ENCODE data around the gene VSTM4. TPM values are rescaled to one million over a fixed set of nuclear protein-coding genes. Genes with fewer than 3 reads are reported as not detected.

VSTM4 gene
- total and polyA plus RNA-seq, 2 experiments from 2014 or later = 0.21 to 0.66 TPM

GRCh38 chr10:49107887-49108267 lies 7.4 kb downstream of the VSTM4 start (continued):
- TF ChIP-seq CTCF (conservative IDR thresholded peaks at IDR 0.05; ENCODE audit: low read depth in 2 of 2) (no peak), CREB1 (CRISPR knock-in tag; IDR thresholded peaks at IDR 0.05; ENCODE audit: low read depth) (no peak), EZH2 (IDR thresholded peaks at IDR 0.05; ENCODE audit: low read depth, unreplicated experiment) (no peak), ETS1 (IDR thresholded peaks at IDR 0.05) (no peak), ZNF114 (CRISPR knock-in tag; IDR thresholded peaks at IDR 0.05) (no peak), REST (IDR thresholded peaks at IDR 0.05; ENCODE audit: unreplicated experiment) (no peak), STAT1 (IDR thresholded peaks at IDR 0.05; ENCODE audit: unreplicated experiment) (no peak)

- no peak overlapping the region for H3K4me2 ChIP-seq
- peaks cover 8% of the 10 kb centered on the region for H3K4me1 Mint-ChIP-seq
Observed at GRCh38 chr10:49107111-49107886, 8.0 kb downstream of the VSTM4 start.

More at GRCh38 chr10:49107111-49107886, 8.0 kb downstream of the VSTM4 start:
- no peak overlapping the region for H3K4me3 Mint-ChIP-seq
- H3K36me3 Mint-ChIP-seq (ENCODE audit: low read depth) = no peaks in the 10 kb centered on the region; the same call in 2 of the 3 replicates
- Histone ChIP-seq H3K4me3 (no peak overlapping the region), H3K4me1 (ENCODE audit: insufficient read depth) (no peaks in the 10 kb centered on the region), H2AFZ (no peak overlapping the region), H3K79me2 (replicated peaks; ENCODE audit: insufficient read depth) (no peaks in the 10 kb centered on the region), H3K36me3 (ENCODE audit: insufficient read depth) (no peaks in the 10 kb centered on the region), H3K27me3 (ENCODE audit: insufficient read depth) (no peaks in the 10 kb centered on the region), H4K20me1 (replicated peaks; ENCODE audit: insufficient read depth) (no peaks in the 10 kb centered on the region), H3K9me2 (ENCODE audit: insufficient read depth) (no peaks in the 10 kb centered on the region), H3F3A (replicated peaks; ENCODE audit: low read depth) (no peaks in the 10 kb centered on the region), H3K27ac (ENCODE audit: low read depth) (no peak overlapping the region)
- no peak for TF ChIP-seq ETS1 (IDR thresholded peaks at IDR 0.05)
- TF ChIP-seq CTCF (conservative IDR thresholded peaks at IDR 0.05; ENCODE audit: low read depth in 2 of 2) = peak in 1 of 2 experiments; percentile 24; a peak in 1 of 4 replicates
- TF ChIP-seq REST (IDR thresholded peaks at IDR 0.05; ENCODE audit: unreplicated experiment) = no peak
- no peak for TF ChIP-seq CREB1 (CRISPR knock-in tag; IDR thresholded peaks at IDR 0.05; ENCODE audit: low read depth)
- no peak for ATAC-seq
- H3K9me3 Mint-ChIP-seq = no peaks in the 10 kb centered on the region
- no peak overlapping the region for H3K27ac Mint-ChIP-seq
- no peak for DNase-seq (ENCODE audit: low spot score)
- H3K27me3 Mint-ChIP-seq (ENCODE audit: insufficient read depth, low read depth, poor library complexity) = peaks cover 8% of the 10 kb centered on the region

Data from GM23338 (cell line).